Measurements from ENCODE around the gene CRADD. TPM values are rescaled to one million over a fixed set of nuclear protein-coding genes. Genes with fewer than 3 reads are reported as not detected.

Gene CRADD
- polyA plus RNA-seq, 1 of the 3 experiments (the other 2 are of a cell fraction), result 13.6 TPM

DNA sequence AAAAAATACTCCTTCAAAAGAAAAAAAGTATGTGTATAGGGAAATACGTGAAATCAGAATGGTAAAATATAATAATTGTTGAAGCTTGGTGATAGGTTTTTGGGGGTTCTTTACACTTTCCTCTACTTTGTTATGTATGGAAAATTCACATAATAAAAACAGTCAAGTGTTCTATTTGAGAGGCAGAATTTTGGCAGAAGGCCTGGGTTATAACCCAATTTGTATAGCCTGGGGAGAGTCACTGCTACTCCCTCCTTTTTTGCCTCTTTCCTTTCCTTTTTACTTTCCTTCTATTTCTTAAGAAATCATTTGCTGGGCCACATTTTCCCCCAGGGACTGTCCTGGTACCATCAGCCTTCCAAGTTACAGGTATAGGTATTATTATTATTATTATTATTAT, 105.7 kb downstream of the CRADD start:
- H4K20me1 ChIP-seq (ENCODE audit: insufficient read depth), result no peaks in the 10 kb centered on the region
- H3K9me3 ChIP-seq, result no peaks in the 10 kb centered on the region
- no peaks in the 10 kb centered on the region for H3K36me3 ChIP-seq (replicated peaks in 1 of 2; ENCODE audit: control insufficient read depth in 1 of 2, insufficient read depth in 2 of 2, low read length in 1 of 2)
- no peak overlapping the region for H3K4me3 ChIP-seq (ENCODE audit: low read depth in 2 of 2, low read length in 1 of 2)
- CTCF ChIA-PET, result interaction anchor here (1.7 to 3.0 kb wide), 4 partner anchors 15 to 319 kb away, joined by 5 to 18 read pairs (median 8); no protein-coding TSS in a partner anchor
- peak overlapping the region; percentile 94 to 99 for H3K27ac ChIP-seq (ENCODE audit: low read depth in 2 of 2, low read length in 1 of 2)
- no peak overlapping the region; the same call in 1 of the 2 replicates for H3K9ac ChIP-seq
- POLR2A ChIA-PET, result no interaction called here
- WGBS (ENCODE audit: low lambda C conversion rate), result 85% methylated on average over 1 of the region's 1 CpG
- peaks cover 32 to 63% of the 10 kb centered on the region in 2 experiments for H3K4me1 ChIP-seq (ENCODE audit: control insufficient read depth in 1 of 2, insufficient read depth in 2 of 2, low read depth in 1 of 2, low read length in 1 of 2)
- TF ChIP-seq TEAD4 (IDR thresholded peaks at IDR 0.05; ENCODE audit: borderline replicate concordance, insufficient read depth) (no peak), CTCF (IDR thresholded peaks at IDR 0.05) (no peak), FOXM1 (IDR thresholded peaks at IDR 0.05; ENCODE audit: low read depth) (no peak), GABPA (IDR thresholded peaks at IDR 0.05; ENCODE audit: low read depth) (no peak), RCOR1 (IDR thresholded peaks at IDR 0.05; ENCODE audit: low read length) (no peak), SMC3 (IDR thresholded peaks at IDR 0.05; ENCODE audit: low read depth, low read length) (no peak), YY1 (IDR thresholded peaks at IDR 0.05; ENCODE audit: low read depth) (no peak), NRF1 (IDR thresholded peaks at IDR 0.05; ENCODE audit: low read depth, low read length) (no peak), MEF2A (IDR thresholded peaks at IDR 0.05; ENCODE audit: borderline replicate concordance, low read depth) (no peak), MXI1 (IDR thresholded peaks at IDR 0.05; ENCODE audit: low read depth, low read length) (no peak), PBX3 (IDR thresholded peaks at IDR 0.05) (no peak), EZH2phosphoT487 (IDR thresholded peaks at IDR 0.05; ENCODE audit: borderline replicate concordance, low read depth) (no peak), GATA2 (CRISPR knock-in tag; IDR thresholded peaks at IDR 0.05) (no peak), IRF3 (IDR thresholded peaks at IDR 0.05; ENCODE audit: low read depth, low read length) (no peak)
- TF ChIP-seq, protein P1, sequence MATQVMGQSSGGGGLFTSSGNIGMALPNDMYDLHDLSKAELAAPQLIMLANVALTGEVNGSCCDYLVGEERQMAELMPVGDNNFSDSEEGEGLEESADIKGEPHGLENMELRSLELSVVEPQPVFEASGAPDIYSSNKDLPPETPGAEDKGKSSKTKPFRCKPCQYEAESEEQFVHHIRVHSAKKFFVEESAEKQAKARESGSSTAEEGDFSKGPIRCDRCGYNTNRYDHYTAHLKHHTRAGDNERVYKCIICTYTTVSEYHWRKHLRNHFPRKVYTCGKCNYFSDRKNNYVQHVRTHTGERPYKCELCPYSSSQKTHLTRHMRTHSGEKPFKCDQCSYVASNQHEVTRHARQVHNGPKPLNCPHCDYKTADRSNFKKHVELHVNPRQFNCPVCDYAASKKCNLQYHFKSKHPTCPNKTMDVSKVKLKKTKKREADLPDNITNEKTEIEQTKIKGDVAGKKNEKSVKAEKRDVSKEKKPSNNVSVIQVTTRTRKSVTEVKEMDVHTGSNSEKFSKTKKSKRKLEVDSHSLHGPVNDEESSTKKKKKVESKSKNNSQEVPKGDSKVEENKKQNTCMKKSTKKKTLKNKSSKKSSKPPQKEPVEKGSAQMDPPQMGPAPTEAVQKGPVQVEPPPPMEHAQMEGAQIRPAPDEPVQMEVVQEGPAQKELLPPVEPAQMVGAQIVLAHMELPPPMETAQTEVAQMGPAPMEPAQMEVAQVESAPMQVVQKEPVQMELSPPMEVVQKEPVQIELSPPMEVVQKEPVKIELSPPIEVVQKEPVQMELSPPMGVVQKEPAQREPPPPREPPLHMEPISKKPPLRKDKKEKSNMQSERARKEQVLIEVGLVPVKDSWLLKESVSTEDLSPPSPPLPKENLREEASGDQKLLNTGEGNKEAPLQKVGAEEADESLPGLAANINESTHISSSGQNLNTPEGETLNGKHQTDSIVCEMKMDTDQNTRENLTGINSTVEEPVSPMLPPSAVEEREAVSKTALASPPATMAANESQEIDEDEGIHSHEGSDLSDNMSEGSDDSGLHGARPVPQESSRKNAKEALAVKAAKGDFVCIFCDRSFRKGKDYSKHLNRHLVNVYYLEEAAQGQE (IDR thresholded peaks at IDR 0.05; ENCODE audit: low read depth, low read length), result no peak
- H3K79me2 ChIP-seq (ENCODE audit: insufficient read depth), result no peaks in the 10 kb centered on the region
- no peaks in the 10 kb centered on the region for H3K27me3 ChIP-seq (ENCODE audit: insufficient read depth)
- H3F3A ChIP-seq (replicated peaks; ENCODE audit: insufficient read depth), result peaks cover 67% of the 10 kb centered on the region
- no peak for DNase-seq
- H3K4me2 ChIP-seq, result no peak overlapping the region
- 0 out of 2 replicates have a peak overlapping the region, but pooled peaks have one; percentile 12 for H2AFZ ChIP-seq (ENCODE audit: low read depth)
- no peaks in the 10 kb centered on the region for H3K9me2 ChIP-seq
